Lung microvascular endothelial cell (primary cell): ENCODE results near the gene ESAM. TPM values are rescaled to one million over a fixed set of nuclear protein-coding genes. Genes with fewer than 3 reads are reported as not detected.

Experiments
- DNase-seq, 2 donors: peaks; one replicate each; pipeline versions ENCODE4 v3.0.0 to v3.0.0-alpha.2; 2010; ENCODE audit warnings: low read depth in 2 of 2
- total RNA-seq: library from RNA; depleted of rRNA; stranded (reverse); fragments of >200 nt; gene quantifications from 2 replicates; pipeline ENCODE4 v1.2.1, GENCODE V29; 2014

Gene ESAM, protein sequence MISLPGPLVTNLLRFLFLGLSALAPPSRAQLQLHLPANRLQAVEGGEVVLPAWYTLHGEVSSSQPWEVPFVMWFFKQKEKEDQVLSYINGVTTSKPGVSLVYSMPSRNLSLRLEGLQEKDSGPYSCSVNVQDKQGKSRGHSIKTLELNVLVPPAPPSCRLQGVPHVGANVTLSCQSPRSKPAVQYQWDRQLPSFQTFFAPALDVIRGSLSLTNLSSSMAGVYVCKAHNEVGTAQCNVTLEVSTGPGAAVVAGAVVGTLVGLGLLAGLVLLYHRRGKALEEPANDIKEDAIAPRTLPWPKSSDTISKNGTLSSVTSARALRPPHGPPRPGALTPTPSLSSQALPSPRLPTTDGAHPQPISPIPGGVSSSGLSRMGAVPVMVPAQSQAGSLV
- total RNA-seq, result 8.9 and 35.1 TPM in 2 replicates

GRCh38 chr11:124762105-124762623, at the start of gene ESAM:
Gene ESAM (minus strand): TSS chr11:124762290. CDS start chr11:124762154, 136 bp downstream.
- DNase-seq, result peak; percentile 47 to 50

DNA sequence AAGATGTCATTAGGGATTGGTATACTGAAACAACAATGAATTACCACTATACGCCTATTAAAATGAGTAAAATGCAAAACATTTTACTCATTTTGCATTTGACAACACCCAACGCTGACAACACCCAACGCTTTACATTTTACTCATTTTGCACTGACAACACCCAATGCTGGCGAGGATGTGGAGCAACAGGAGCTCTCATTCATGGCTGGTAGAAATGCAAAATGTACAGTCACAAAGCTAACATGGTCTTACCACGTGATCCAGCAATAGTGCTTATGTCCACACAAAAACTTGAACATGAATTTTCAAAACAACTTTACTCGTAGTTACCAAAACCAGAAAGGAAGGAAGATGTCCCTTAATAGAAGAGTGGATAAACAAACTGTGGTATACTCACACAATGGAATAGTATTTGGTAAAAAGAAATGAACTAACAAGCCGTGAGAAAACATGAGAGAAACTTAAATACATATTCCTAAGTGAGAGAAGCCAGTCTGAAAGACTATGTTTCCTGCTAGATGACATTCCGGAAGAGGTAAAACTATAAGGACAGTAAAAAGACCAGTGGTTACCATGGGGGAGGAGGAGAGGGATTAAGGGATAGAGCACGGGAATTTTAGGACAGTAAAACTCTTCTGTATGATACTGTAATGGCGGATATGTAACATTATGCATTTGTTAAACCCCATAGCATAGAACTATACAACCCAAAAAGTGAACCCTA, 49.5 kb upstream of the ESAM start:
- no peak for DNase-seq

GRCh38 chr11:124807660-124808270, 45.7 kb upstream of the ESAM start:
- no peak for DNase-seq

DNA sequence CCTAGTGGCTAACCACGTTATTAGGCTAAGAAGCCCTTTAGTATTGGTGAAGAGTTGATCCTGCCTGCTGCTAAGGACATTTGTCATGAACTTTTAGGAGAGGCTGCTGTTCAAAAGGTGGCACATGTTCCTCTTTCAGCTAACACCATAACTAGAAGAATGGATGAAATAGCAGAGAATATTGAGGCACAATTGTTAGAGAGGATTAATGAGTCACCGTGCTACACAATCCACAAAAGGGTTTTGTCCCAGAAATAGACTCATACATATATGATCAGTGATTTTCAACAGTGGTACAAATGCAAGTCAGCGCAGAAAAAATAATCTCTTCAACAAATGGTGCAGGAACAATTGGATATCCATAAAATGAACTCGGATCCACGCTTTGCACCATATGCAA, 45.1 kb upstream of the ESAM start:
- DNase-seq, result no peak

DNA sequence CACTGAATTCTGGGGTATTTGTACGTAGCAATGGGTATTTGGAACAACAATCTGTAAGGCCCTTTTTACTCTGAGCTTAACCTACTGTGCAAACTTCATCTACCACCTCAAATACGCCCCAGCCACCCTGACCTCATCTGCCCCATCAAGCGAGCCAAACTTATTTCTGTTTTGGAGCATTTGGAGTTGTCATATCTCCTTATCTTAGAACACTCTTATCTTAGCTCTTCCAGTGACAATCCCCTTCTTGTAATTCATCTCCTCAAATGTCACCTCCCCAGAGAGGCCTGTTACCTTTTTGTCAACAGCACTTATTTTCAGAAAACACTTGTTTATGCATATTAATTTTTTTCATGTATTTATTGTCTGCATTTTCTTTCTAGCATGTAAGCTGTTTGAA, 42.8 kb upstream of the ESAM start:
- DNase-seq, result no peak

- DNase-seq, result no peak
Measured at GRCh38 chr11:124801636-124802312, 39.7 kb upstream of the ESAM start.

DNA sequence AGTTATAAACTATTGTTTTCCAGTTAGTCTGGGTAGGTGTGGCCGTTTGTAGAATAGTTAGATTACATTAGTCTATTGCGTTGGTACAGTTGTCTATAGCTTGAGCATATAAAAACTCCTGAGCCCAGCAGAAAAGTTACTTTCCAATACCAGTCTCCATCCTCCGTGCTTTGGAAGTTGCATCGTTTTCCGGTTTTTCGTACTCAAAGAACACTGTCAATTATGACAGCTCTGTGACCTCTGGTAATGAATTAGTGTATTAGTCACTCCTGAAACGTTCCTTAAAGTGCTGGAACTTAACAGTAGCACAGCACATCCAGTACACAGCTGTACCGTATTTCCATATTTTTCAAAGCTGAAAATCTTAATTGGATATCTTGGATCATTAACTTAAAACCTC, 38.9 kb upstream of the ESAM start:
- DNase-seq, result peak in 1 of 2 donors; percentile 86

DNA sequence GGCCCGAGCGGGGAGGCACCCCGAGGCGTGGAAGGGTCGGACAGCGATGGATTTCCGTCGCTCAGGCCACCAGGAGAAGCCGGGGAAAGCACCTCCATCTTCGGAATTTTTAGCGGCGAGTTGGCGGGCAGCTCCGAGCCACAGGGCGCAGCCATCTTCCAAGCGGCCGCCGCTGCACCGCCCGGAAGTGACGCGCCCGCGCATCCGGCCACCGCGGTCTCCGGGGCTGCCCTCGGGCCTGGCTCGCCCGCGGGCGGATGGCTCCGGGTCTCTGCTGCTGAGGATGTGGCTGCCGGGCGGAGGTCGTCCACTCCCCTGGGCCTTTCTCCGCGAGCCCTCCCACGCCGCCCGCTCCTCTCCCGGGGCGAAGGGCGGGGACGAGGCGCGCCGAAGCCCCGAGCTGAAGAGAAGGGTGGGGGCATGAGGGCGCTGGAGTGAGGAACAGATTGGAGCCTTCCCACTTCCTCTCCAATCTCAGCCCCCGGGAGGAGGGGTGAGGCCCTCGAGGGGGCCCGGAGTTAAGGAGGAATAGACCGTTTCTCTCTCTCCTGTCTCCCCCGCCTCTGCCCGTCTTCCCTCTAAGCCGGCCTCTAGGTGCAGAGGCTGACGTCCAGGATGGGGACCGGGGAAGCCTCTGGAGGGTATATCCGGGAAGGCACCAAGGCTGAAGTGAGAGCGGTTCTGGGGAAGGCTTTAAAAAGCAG, 38.3 kb upstream of the ESAM start, which contains the start of gene MSANTD2:
MSANTD2 (minus strand) TSS at position 181 of the 704 bp plus-strand sequence; CDS start at position 155, 26 bp downstream.
- peak; percentile 79 to 80 for DNase-seq

DNA sequence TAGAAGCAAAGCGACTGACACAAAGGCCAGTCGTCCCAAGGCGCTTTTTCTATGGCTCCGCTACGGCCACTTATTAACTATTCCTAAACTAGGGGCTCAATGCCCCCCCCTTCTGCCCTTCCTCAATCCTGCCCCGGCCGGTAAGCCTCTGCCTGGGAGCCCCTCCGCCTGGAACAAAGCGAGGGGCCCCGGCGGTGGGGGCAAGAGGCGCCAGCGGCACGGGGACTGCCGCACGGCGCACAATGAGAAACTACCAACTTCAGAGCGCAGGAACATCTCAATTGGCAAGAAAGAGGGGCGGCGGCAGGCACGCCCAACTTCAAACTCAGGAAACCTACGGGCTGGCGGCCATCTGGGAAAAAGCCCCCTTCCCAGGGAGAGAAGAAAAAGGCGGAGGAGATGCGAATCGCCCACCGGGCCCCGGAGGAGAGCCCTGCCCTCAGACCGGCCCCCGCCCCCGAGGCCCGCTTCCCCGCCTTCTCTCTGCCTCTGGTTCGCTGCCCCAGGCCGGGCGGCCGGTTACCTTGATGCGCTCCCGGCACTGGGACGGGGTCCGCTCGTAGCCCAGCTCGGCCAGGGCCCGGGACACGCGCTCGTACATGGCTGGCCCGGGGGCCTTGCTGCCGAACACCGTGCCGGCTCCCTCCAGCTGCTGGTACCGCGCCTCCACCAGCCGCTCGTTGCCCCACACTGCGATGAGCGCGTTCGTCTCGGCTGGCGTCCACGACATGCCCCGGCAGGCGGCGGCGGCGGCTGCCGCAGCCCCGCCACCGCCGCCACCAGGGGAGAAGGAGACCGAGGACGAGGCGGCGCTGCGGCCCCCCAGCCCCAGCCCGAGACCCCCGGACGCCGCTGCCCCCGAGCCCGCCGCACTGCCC, 37.5 kb upstream of the ESAM start:
- DNase-seq, result peak; percentile 39 to 47

DNA sequence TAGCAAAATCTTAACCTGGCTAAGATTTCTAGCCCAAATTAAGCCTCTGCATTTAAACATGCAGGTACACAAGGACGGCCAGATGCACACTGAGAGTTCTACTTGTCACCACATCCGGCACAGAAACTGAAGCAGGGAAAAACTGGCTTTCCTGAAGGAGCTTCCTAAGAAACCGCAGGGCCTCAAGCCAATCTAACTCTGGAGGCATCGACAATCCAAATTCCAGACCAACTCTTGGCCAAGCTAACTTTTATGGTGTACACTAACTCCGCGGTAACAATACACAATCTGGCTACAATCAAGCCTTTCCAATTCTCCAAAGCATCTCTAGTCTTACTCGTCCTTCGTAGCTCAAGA, 36.9 kb upstream of the ESAM start:
- peak; percentile 4 to 63 for DNase-seq

GRCh38 chr11:124796312-124796711, 34.2 kb upstream of the ESAM start:
- DNase-seq, result no peak

DNA sequence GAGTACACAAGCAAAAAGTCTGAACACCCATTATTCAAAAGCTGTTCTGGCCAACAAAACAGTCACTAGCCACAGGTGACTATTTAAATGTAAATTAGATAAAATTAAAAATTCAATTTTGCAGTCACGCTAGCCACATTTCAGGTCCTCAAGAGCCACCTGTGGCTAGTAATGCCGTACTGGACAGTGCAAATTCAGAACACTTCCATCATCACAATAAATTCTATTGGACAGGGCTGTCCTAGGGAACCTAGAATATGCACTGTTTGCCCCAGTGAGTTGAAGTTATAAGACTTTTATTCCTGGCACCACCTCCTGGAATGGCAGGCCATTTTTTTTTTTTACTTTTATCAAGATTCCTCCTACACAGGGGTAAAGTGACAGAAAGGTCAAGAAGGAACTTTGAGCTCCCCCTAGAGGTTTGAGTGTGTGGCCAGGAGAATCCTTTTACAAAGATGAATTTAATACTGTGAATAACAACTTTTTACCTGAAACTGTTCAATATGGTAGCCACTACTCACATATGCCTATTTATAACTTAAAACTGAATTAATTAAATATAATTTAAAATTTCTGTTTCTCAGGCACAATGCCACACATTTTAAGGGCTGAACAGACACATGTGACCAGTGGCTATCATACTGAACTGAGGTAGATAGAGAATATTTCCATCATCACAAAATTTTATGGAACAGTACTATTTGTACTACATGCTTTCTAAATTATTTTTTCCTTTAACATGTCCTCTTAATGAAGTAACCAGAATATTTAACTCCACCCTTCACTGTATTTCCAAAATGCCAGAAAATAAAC, 31.6 kb upstream of the ESAM start:
- DNase-seq, result peak; percentile 57 to 75

DNA sequence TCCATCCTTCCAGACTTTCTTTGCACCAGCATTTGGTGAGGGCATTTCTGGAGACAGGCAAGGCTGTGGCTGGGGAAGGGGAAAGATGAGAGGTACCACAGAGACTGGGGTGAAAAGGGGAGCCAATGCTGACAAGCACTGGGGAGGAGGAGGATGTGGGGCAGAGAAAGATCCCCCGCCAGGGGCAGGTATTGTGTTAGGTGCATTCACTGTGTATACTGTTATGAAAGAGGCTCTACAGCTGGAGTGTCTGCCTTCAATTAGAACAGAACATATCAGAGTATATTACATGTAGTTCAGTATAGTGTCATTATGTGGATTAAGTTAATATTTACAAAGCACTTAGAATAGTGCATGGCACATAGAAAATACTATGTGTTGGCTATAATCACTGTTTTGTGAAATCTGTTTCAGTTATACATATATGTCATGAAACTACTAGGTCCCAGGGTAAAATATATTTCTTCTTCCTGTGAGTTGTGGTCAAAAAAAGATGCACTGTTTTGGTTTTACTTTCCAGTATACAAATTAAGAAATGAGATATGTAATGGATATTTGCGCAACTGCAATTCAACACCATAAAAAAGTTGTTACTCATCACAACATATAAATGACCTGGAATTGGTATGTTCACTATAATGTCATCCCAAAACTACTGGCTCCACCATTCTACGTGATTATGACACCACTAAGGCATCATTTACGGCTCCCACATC, 29.7 kb upstream of the ESAM start:
- no peak for DNase-seq

DNA sequence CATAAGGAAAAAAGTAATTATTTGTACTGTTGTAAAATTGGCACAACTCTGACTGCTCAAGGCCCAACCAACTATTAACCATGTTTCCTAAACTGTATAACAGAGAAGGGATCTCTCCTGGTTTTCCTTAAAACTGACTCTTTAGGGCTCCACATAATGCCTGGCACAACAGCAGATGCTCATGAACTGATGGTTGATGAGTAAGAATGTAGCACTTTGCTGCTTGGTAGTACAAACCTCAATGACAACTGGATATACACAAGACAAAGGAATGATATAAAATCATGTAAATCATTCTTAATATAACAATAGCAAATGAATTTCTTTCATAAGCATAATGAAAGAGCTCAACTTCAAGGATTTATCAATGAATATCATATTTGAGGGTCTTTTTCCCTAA, 26.4 kb upstream of the ESAM start:
- no peak for DNase-seq

- DNase-seq, result no peak
Measured at GRCh38 chr11:124784051-124784450, 22.0 kb upstream of the ESAM start.

GRCh38 chr11:124783002-124783401, 20.9 kb upstream of the ESAM start:
- DNase-seq, result no peak

GRCh38 chr11:124779568-124779967, 17.5 kb upstream of the ESAM start:
- DNase-seq, result peak in 1 of 2 donors; percentile 19

DNA sequence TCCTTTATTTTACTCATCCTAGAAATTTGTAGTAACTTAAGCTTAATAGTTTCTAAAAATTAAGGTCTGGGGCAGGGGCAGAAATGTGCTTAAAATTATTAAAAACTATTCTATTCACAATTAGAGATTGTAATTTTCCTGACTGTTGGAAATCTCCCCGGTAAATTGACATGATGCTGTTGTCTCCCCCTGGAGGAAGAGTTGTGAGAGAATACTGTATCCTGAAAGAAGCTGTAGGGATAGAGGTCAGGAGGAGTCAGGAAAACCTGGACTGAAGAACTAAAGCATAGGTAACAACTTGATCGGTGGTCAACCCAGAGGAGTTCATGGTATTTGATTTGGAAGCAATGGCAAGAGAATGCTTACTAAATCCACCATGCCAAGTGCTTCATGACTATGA, 16.2 kb upstream of the ESAM start:
- DNase-seq, result no peak
